H9 (cell line): Measurements from ENCODE around the gene NCBP3. TPM values are rescaled to one million over a fixed set of nuclear protein-coding genes. Genes with fewer than 3 reads are reported as not detected.

Experiments
- DNase-seq: peaks from one replicate; pipeline ENCODE4 v3.0.0-alpha.2; 2017
- H2AFZ ChIP-seq: one replicate; pipeline ENCODE4 v1.6.1; 2013; ENCODE audit warnings: mild to moderate bottlenecking, low read length, control low read depth, moderate library complexity
- H2AK5ac ChIP-seq: 2 replicates; pipeline ENCODE4 v1.6.1; 2013; ENCODE audit warnings: low read length, control low read depth, mixed read lengths; ENCODE audit not compliant: insufficient read length
- H2BK120ac ChIP-seq: one replicate; pipeline ENCODE4 v1.6.1; 2013; ENCODE audit warnings: low read depth, mild to moderate bottlenecking, low read length, control low read depth, inconsistent platforms; ENCODE audit not compliant: poor library complexity, severe bottlenecking
- H2BK12ac ChIP-seq: 2 replicates; pipeline ENCODE4 v1.6.1; 2013; ENCODE audit warnings: low read length, control low read depth, mixed read lengths, low read depth; ENCODE audit not compliant: insufficient read length
- H2BK15ac ChIP-seq: 2 replicates; pipeline ENCODE4 v1.6.1; 2013; ENCODE audit warnings: low read depth, low read length, control low read depth
- H2BK20ac ChIP-seq: one replicate; pipeline ENCODE4 v1.6.1; 2013; ENCODE audit warnings: low read depth, mild to moderate bottlenecking, low read length, control low read depth, inconsistent platforms; ENCODE audit not compliant: poor library complexity, severe bottlenecking
- H2BK5ac ChIP-seq: 2 replicates; pipeline ENCODE4 v1.6.1; 2013; ENCODE audit warnings: low read length, control low read depth, mixed read lengths; ENCODE audit not compliant: insufficient read length
- H3K14ac ChIP-seq: 2 replicates; pipeline ENCODE4 v1.6.1; 2013; ENCODE audit warnings: low read length, control low read depth; ENCODE audit not compliant: insufficient read depth
- H3K18ac ChIP-seq: 2 replicates; pipeline ENCODE4 v1.6.1; 2013; ENCODE audit warnings: low read depth, mild to moderate bottlenecking, mixed read lengths, low read length, control low read depth; ENCODE audit not compliant: insufficient read length
- H3K23ac ChIP-seq: 2 replicates; pipeline ENCODE4 v1.6.1; 2013; ENCODE audit warnings: low read length, control low read depth, mixed read lengths, low read depth; ENCODE audit not compliant: insufficient read length
- H3K23me2 ChIP-seq: 2 replicates; pipeline ENCODE4 v1.6.1; 2013; ENCODE audit warnings: low read depth, mild to moderate bottlenecking, mixed read lengths, low read length, control low read depth; ENCODE audit not compliant: insufficient read length, poor library complexity, severe bottlenecking
- H3K27ac ChIP-seq: 2 replicates; pipeline ENCODE4 v1.5.1; 2013; ENCODE audit warnings: low read length, control low read depth, mixed read lengths, low read depth; ENCODE audit not compliant: insufficient read length
- H3K27me3 ChIP-seq: 2 replicates; pipeline ENCODE4 v1.6.1; 2013; ENCODE audit warnings: low read length, control low read depth, inconsistent platforms; ENCODE audit not compliant: insufficient read depth
- H3K4ac ChIP-seq: 2 replicates; pipeline ENCODE4 v1.6.1; 2013; ENCODE audit warnings: low read depth, mild to moderate bottlenecking, control low read depth, inconsistent platforms, low read length, moderate library complexity
- H3K4me1 ChIP-seq: 2 replicates; pipeline ENCODE4 v1.6.1; 2013; ENCODE audit warnings: low read length, control low read depth, inconsistent platforms; ENCODE audit not compliant: insufficient read depth
- H3K4me2 ChIP-seq: 2 replicates; pipeline ENCODE4 v1.6.1; 2013; ENCODE audit warnings: low read length, control low read depth, mixed read lengths; ENCODE audit not compliant: insufficient read length, insufficient read depth
- H3K56ac ChIP-seq: 2 replicates; pipeline ENCODE4 v1.6.1; 2013; ENCODE audit warnings: low read depth, mild to moderate bottlenecking, mixed read lengths, low read length, control low read depth; ENCODE audit not compliant: insufficient read length
- H3K79me1 ChIP-seq: 2 replicates; pipeline ENCODE4 v1.6.1; 2013; ENCODE audit warnings: low read depth, mild to moderate bottlenecking, moderate library complexity, low read length, control low read depth, inconsistent platforms; ENCODE audit not compliant: insufficient read depth, poor library complexity, severe bottlenecking
- H3K79me2 ChIP-seq: 2 replicates; pipeline ENCODE4 v1.6.1; 2013; ENCODE audit warnings: low read length, control low read depth, inconsistent platforms; ENCODE audit not compliant: insufficient read depth
- H3K9ac ChIP-seq: 2 replicates; pipeline ENCODE4 v1.6.1; 2013; ENCODE audit warnings: low read length, control low read depth, mixed read lengths; ENCODE audit not compliant: insufficient read length; ENCODE audit errors: extremely low read depth
- H3K9me3 ChIP-seq: one replicate; pipeline ENCODE4 v1.6.1; 2013; ENCODE audit warnings: low read depth, low read length, inconsistent platforms; ENCODE audit not compliant: control insufficient read depth
- H3T11ph ChIP-seq: one replicate; pipeline ENCODE4 v1.6.1; 2013; ENCODE audit warnings: mild to moderate bottlenecking, low read length, control low read depth, inconsistent platforms
- H4K20me1 ChIP-seq: one replicate; pipeline ENCODE4 v1.6.1; 2013; ENCODE audit not compliant: control insufficient read depth, insufficient read length, insufficient read depth
- H4K5ac ChIP-seq: 2 replicates; pipeline ENCODE4 v1.6.1; 2013; ENCODE audit warnings: low read depth, mild to moderate bottlenecking, mixed read lengths, low read length, control low read depth; ENCODE audit not compliant: insufficient read length
- H4K8ac ChIP-seq: replicated peaks from 2 replicates; pipeline ENCODE4 v1.6.1; 2013; ENCODE audit warnings: low read length, control low read depth, mixed read lengths, low read depth; ENCODE audit not compliant: insufficient read length
- H4K91ac ChIP-seq: 2 replicates; pipeline ENCODE4 v1.6.1; 2013; ENCODE audit warnings: low read depth, mild to moderate bottlenecking, moderate library complexity, mixed read lengths, low read length, control low read depth; ENCODE audit not compliant: insufficient read length
- H3K27ac Mint-ChIP-seq, 3 experiments: 2 replicates in 2 of 3; 3 replicates in 1 of 3; pipeline ENCODE4 v1.8.0; 2020 to 2021; ENCODE audit warnings: mixed read lengths in 3 of 3, mild to moderate bottlenecking in 1 of 3, moderate library complexity in 1 of 3
- H3K27me3 Mint-ChIP-seq: 2 replicates; pipeline ENCODE4 v1.8.0; 2021; ENCODE audit warnings: low read depth, mild to moderate bottlenecking, moderate library complexity, mixed read lengths
- H3K36me3 Mint-ChIP-seq, 3 experiments: 2 replicates in 2 of 3; 3 replicates in 1 of 3; pipeline ENCODE4 v1.8.0; 2020 to 2021; ENCODE audit warnings: low read depth in 3 of 3, mixed read lengths in 3 of 3; ENCODE audit not compliant: insufficient read depth in 1 of 3
- H3K4me1 Mint-ChIP-seq, 2 experiments: 2 replicates each; pipeline ENCODE4 v1.8.0; 2020; ENCODE audit warnings: mixed read lengths in 2 of 2
- H3K4me3 Mint-ChIP-seq, 2 experiments: 2 replicates in 1 of 2; 3 replicates in 1 of 2; pipeline ENCODE4 v1.8.0; 2020 to 2021; ENCODE audit warnings: mild to moderate bottlenecking in 2 of 2, mixed read lengths in 2 of 2, moderate library complexity in 1 of 2
- H3K9me3 Mint-ChIP-seq, 2 experiments: 2 replicates in 1 of 2; 3 replicates in 1 of 2; pipeline ENCODE4 v1.8.0; 2020; ENCODE audit warnings: mild to moderate bottlenecking in 2 of 2, mixed read lengths in 2 of 2, moderate library complexity in 1 of 2
- WGBS: extraction: QIAGEN DNeasy Blood & Tissue Kit; methylation state at CpG from one replicate; pipeline ENCODE4 v1.1.7; 2013; ENCODE audit warnings: missing lambda C conversion rate, low lambda C conversion rate, mixed read lengths; ENCODE audit not compliant: insufficient read length; ENCODE audit errors: extremely low coverage; 5-methylcytosine and 5-hydroxymethylcytosine counted together
- total RNA-seq: library from RNA; stranded (reverse); gene quantifications from 2 replicates; pipeline ENCODE4 v1.2.1, GENCODE V29; 2021
- TF ChIP-seq, protein P1 (sequence below): fragments of 200-600 bp; sonication (generic); conservative IDR thresholded peaks from 3 replicates; pipeline ENCODE4 v1.8.0; 2021; ENCODE audit warnings: antibody characterized with exemption, mild to moderate bottlenecking

The NCBP3 gene
- total RNA-seq, 1 experiment from 2014 or later: 45.7 TPM

DNA sequence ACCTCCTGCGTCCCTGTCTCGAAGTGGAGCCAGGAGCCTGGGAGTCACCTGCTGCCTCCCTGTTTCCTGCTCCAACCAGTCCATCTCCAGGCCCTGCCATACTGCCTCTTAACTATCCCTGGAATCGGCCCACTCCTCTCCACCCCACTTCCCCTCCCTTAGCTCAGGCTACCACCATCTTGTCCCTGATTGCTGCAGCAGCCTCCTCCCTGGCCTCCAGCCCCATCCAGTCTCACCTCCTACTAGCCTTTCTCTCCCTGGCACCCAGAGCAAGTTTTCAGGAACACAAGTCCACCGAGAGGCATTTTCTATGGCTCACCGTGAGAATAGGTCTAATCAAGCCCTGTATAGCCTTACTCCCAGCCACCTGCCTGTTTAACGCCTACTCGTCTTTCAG lies 47.7 kb upstream of the NCBP3 start:
- H3K9me3 ChIP-seq: no peaks in the 10 kb centered on the region
- H3K79me2 ChIP-seq: no peaks in the 10 kb centered on the region
- peaks cover 6% of the 10 kb centered on the region for H3K23me2 ChIP-seq
- H3K4ac ChIP-seq: no peak overlapping the region
- H3K4me1 Mint-ChIP-seq: peaks cover 27 to 34% of the 10 kb centered on the region in 2 experiments
- no peak for DNase-seq
- no peaks in the 10 kb centered on the region for H3K36me3 Mint-ChIP-seq
- H3K14ac ChIP-seq: no peak overlapping the region
- no peak overlapping the region for H2BK15ac ChIP-seq
- no peaks in the 10 kb centered on the region for H4K20me1 ChIP-seq
- no peak overlapping the region for H2BK120ac ChIP-seq
- H3K18ac ChIP-seq: no peak overlapping the region
- no peak overlapping the region for H2BK12ac ChIP-seq
- no peak overlapping the region for H4K91ac ChIP-seq
- no peak overlapping the region for H2BK5ac ChIP-seq
- no peak overlapping the region for H2AK5ac ChIP-seq
- no peak overlapping the region for H4K5ac ChIP-seq
- H2BK20ac ChIP-seq: no peak overlapping the region
- H3K27me3 ChIP-seq: no peaks in the 10 kb centered on the region; the same call in 1 of the 2 replicates
- H3K9ac ChIP-seq: no peak overlapping the region
- H3K27ac ChIP-seq: no peak overlapping the region
- peak overlapping the region; percentile 3 for H3K4me2 ChIP-seq
- peak overlapping the region in 2 of 3 experiments; percentile 35 to 86; a peak in 3 of 7 replicates for H3K27ac Mint-ChIP-seq
- H3K56ac ChIP-seq: no peak overlapping the region
- no peak overlapping the region for H3K23ac ChIP-seq
- peaks cover 2% of the 10 kb centered on the region; the same call in 1 of the 2 replicates for H3K4me1 ChIP-seq
- no CpG with 5 or more reads among the region's 7 CpGs for WGBS
- H3T11ph ChIP-seq: no peak overlapping the region
- H3K27me3 Mint-ChIP-seq: peaks cover 12% of the 10 kb centered on the region
- no peaks in the 10 kb centered on the region for H3K9me3 Mint-ChIP-seq
- peak overlapping the region; percentile 68 to 80 for H3K4me3 Mint-ChIP-seq
- H3K79me1 ChIP-seq: no peaks in the 10 kb centered on the region
- H4K8ac ChIP-seq: no peak overlapping the region
- TF ChIP-seq, protein P1, sequence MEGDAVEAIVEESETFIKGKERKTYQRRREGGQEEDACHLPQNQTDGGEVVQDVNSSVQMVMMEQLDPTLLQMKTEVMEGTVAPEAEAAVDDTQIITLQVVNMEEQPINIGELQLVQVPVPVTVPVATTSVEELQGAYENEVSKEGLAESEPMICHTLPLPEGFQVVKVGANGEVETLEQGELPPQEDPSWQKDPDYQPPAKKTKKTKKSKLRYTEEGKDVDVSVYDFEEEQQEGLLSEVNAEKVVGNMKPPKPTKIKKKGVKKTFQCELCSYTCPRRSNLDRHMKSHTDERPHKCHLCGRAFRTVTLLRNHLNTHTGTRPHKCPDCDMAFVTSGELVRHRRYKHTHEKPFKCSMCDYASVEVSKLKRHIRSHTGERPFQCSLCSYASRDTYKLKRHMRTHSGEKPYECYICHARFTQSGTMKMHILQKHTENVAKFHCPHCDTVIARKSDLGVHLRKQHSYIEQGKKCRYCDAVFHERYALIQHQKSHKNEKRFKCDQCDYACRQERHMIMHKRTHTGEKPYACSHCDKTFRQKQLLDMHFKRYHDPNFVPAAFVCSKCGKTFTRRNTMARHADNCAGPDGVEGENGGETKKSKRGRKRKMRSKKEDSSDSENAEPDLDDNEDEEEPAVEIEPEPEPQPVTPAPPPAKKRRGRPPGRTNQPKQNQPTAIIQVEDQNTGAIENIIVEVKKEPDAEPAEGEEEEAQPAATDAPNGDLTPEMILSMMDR: no peak
- no peak overlapping the region for H2AFZ ChIP-seq
